SK-N-SH treated with all-trans-retinoic acid at 6 μM for 48 hours (cell line): ENCODE results near the gene CAV1.

ENCODE experiments used
- ARNTL ChIP-seq: fragments of 450-650 bp; formaldehyde crosslinking; IDR thresholded peaks from 2 replicates; pipeline ENCODE4 v1.5.0; 2020; ENCODE audit warnings: low read depth, mild to moderate bottlenecking, moderate library complexity, borderline replicate concordance
- ZFP30 ChIP-seq: fragments of 450-650 bp; formaldehyde crosslinking; IDR thresholded peaks from 2 replicates; pipeline ENCODE4 v1.5.0; 2022; ENCODE audit warnings: mild to moderate bottlenecking, moderate library complexity
- ZNF565 ChIP-seq: fragments of 450-650 bp; formaldehyde crosslinking; conservative IDR thresholded peaks from 2 replicates; pipeline ENCODE4 v1.5.0; 2020; ENCODE audit warnings: low read depth, mild to moderate bottlenecking, moderate library complexity
- TF ChIP-seq, protein P1 (sequence below): fragments of 250-450 bp; sonication (Bioruptor Pico); IDR thresholded peaks from 2 replicates; pipeline ENCODE4 v1.8.0; 2020; ENCODE audit warnings: mild to moderate bottlenecking, moderate library complexity, borderline replicate concordance

- TF ChIP-seq ZNF565 (CRISPR knock-in tag) (no peak), ARNTL (CRISPR knock-in tag) (no peak), ZFP30 (no peak)
- TF ChIP-seq, protein P1, sequence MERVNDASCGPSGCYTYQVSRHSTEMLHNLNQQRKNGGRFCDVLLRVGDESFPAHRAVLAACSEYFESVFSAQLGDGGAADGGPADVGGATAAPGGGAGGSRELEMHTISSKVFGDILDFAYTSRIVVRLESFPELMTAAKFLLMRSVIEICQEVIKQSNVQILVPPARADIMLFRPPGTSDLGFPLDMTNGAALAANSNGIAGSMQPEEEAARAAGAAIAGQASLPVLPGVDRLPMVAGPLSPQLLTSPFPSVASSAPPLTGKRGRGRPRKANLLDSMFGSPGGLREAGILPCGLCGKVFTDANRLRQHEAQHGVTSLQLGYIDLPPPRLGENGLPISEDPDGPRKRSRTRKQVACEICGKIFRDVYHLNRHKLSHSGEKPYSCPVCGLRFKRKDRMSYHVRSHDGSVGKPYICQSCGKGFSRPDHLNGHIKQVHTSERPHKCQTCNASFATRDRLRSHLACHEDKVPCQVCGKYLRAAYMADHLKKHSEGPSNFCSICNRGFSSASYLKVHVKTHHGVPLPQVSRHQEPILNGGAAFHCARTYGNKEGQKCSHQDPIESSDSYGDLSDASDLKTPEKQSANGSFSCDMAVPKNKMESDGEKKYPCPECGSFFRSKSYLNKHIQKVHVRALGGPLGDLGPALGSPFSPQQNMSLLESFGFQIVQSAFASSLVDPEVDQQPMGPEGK (CRISPR knock-in tag): no peak
Observed at GRCh38 chr7:116518961-116519360, 5.9 kb upstream of the CAV1 start.
